Fibroblast of the aortic adventitia (primary cell): ENCODE data around the gene TRANK1. TPM values are rescaled to one million over a fixed set of nuclear protein-coding genes. Genes with fewer than 3 reads are reported as not detected.
A peak's percentile ranks its signal among the peaks of the same experiment; 100 is the strongest.

ENCODE experiments used
- DNase-seq: peaks from one replicate; pipeline ENCODE4 v3.0.0-alpha.2; 2010; ENCODE audit warnings: low read depth
- H3K4me3 ChIP-seq: 2 replicates; pipeline ENCODE4 v1.5.1; 2011; ENCODE audit warnings: low read depth, mild to moderate bottlenecking, control low read depth, low read length, moderate library complexity
- total RNA-seq: library from RNA; depleted of rRNA; stranded (reverse); fragments of >200 nt; gene quantifications from 2 replicates; pipeline ENCODE4 v1.2.3, GENCODE V29; 2012; ENCODE audit warnings: low replicate concordance
- TF ChIP-seq, protein P1 (sequence below): IDR thresholded peaks from 2 replicates; pipeline ENCODE4 v1.5.1; 2011; ENCODE audit warnings: mild to moderate bottlenecking, low read length, control low read depth, inconsistent platforms; ENCODE audit not compliant: insufficient read depth

The TRANK1 gene
- total RNA-seq, 1 donor = 32.9 TPM

DNA sequence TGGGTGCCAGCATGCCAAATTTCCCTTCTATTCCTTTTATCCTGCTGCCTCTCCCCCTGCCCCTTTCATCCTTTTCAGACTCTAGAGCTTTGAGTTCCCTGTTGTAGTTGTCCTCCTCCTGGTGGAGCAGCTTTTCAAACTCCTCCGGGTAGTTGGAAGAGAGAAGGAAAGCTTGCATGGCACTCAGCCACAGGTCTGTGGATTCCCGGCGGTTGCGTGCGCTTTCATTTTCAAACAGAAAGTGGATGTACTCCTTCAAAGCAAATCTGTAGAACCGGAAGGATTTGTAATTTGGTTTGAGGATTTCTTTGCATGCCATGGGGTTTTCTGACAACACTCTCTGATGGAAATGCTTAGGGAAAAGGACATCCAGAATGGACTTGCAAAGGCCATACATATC is 112.4 kb downstream of the TRANK1 start:
- peak; percentile 16 for DNase-seq
- no peak overlapping the region for H3K4me3 ChIP-seq
- TF ChIP-seq, protein P1, sequence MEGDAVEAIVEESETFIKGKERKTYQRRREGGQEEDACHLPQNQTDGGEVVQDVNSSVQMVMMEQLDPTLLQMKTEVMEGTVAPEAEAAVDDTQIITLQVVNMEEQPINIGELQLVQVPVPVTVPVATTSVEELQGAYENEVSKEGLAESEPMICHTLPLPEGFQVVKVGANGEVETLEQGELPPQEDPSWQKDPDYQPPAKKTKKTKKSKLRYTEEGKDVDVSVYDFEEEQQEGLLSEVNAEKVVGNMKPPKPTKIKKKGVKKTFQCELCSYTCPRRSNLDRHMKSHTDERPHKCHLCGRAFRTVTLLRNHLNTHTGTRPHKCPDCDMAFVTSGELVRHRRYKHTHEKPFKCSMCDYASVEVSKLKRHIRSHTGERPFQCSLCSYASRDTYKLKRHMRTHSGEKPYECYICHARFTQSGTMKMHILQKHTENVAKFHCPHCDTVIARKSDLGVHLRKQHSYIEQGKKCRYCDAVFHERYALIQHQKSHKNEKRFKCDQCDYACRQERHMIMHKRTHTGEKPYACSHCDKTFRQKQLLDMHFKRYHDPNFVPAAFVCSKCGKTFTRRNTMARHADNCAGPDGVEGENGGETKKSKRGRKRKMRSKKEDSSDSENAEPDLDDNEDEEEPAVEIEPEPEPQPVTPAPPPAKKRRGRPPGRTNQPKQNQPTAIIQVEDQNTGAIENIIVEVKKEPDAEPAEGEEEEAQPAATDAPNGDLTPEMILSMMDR = no peak

DNA sequence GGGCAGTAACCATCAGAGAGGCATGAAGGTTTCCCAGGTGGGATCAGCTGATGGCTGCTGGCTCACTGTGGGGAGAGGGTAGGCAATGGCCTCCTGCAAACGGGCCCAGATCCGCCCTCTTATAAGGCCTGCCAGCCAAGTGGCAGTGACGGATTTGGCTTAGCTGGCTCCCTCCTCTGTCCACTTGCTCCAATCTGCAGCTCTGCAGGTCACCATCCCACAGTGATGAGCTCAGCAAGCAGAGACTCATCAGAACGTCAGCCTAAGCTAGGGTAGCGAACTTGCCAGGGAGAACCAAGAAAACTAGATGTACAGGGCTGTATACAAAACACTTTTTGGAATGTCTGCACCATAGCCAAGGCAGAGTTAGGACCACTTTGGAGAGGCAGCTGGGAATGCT is 117.7 kb downstream of the TRANK1 start:
- TF ChIP-seq, protein P1 = no peak
- DNase-seq = no peak
- no peak overlapping the region for H3K4me3 ChIP-seq

DNA sequence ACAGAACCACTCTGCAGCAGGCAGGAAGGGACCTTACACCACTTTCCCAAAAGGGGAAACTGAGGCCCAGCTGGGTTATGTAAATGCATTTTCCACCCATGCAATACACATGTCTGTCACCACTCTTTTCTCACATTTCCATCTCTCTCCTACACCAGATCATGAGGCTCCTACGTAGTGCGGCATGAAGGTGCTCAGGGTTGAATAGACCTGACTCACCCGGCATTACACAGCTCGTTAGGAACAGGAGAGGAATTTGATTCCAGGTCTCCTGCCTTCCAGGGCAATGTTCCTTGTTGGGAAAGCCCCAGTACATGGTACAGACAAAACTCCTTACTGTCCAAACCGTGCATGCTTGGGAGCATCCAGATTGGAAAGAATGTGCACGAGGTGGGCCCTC is 118.6 kb downstream of the TRANK1 start:
- TF ChIP-seq, protein P1 = no peak
- no peak for DNase-seq
- no peak overlapping the region for H3K4me3 ChIP-seq

DNA sequence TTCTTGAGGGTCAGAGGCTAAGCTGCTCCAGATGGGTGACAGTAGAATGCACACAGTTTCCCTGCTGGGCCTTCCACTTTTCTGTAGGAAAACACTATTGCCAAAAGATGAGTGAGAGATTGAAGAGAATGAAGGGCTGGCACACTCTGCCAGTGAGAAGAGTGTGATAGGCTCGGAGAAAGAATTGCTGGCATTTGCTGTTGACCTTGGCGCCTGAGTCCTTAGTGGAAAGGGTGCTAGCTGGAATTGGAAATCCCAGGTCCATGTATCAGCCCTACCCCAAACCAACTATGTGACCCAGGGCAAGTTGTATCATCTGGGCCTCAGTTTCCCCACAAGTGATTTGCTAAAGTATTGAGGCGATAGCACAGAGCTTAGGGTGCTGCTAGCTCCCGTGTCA is 120.4 kb downstream of the TRANK1 start:
- H3K4me3 ChIP-seq = no peak overlapping the region
- DNase-seq = no peak
- TF ChIP-seq, protein P1 = no peak

DNA sequence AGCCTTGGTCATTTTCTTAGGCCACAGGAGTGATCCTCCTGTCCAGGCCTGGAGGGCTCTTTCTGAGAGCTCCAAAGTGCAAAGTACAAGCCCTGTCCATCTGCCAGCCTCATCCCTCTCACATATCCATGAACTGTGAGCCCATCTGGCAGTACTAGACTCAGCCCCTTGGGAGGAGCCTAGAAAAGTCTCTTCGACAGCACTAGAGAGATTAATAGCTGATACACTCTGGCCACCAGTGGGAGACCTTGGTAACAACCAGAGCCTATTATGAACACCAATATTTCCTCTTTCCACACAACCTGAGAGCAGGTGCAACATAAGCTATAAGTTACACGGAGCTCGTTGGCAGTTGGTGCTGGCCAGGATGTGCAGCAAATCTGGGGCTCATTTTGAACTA is 121.0 kb downstream of the TRANK1 start:
- TF ChIP-seq, protein P1 = no peak
- H3K4me3 ChIP-seq = no peak overlapping the region
- DNase-seq = no peak

DNA sequence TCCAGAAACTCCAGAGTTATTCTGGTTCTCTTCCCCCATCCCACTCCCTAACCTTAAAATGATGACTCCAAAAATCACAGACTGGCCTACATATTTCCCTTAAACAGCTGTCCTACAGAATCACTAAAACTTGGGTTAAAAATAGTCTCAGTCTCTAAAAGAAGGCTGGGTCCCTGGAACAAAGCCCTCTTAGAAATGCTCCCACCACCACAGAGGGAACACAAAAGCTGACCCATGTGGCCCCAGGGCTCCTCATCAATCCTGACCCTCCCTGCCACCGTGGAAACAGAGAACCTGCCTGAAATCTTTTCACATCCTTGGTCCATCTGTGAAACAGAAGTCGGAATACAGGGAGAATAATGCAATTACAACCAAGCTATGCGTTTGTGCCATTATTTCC is 124.8 kb downstream of the TRANK1 start:
- no peak overlapping the region for H3K4me3 ChIP-seq
- no peak for DNase-seq
- TF ChIP-seq, protein P1 = no peak

DNA sequence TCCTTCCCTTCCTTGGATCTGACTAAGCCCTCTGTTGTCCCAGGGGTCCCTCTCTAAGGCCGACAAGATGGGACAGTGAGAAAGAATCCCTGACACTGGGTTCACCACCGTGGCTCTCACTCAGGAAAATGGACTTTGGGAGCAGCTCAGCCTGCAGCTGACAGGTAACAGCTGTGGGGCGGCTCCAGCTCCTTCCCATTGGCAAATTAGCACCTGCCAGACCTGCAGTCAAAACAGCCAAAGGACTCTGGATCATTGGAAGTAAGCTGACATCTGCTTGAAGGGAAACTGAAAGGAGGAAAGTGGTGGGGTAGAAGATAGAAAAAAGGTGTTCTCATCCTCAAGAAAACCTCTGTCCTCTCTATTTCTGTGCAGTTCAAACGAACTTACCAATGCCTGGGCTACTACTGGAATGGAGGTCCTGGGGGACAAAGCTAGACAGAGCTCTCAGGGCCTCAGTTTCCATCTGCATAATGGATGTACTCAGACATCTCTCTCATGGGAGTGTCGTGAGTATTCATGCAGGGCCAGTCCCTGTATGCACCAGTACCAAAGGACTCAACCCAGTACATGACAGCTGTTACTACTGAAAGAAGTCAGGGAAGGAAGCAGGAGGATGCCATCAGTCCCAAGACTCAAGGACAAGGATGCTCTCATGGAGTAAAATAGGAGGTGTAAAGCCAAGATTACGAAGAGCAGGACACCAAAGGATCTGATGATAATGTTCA is 126.9 kb downstream of the TRANK1 start:
- no peak for DNase-seq
- TF ChIP-seq, protein P1 = no peak

More for the DNA sequence above, 126.9 kb downstream of the TRANK1 start:
- H3K4me3 ChIP-seq = no peak overlapping the region
